ENCODE data around the gene SPRY1.

Gene SPRY1

GRCh38 chr4:123449780-123450179 is 53.2 kb downstream of the SPRY1 start:
- H3K4me3 ChIP-seq (replicated peaks; ENCODE audit: low read depth, low read length) = no peak overlapping the region
- DNase-seq (ENCODE audit: low read depth) = peak; percentile 25
- TF ChIP-seq CTCF (IDR thresholded peaks at IDR 0.05; ENCODE audit: low read length, missing control alignments) = no peak

DNA sequence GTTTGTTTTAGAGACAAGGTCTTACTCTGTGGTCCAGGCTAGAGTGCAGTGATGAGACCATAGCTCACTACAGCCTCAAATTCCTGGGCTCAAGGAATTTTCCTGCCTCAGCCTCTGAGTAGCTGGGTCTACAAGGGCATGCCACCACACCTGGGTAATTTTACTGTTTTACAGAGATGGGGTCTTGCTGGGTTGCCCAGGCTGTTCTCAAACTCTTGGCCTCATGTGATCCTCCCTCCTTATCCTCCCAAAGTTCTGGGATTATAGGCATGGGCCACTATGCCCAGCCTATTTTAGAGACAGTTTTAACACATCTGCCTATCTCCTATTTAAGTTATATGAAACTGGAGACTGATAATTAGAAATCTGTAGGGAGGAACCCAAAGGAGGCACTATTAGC is 53.8 kb downstream of the SPRY1 start:
- no peak for DNase-seq (ENCODE audit: low read depth)
- H3K4me3 ChIP-seq (replicated peaks; ENCODE audit: low read depth, low read length) = no peak overlapping the region
- no peak for TF ChIP-seq CTCF (IDR thresholded peaks at IDR 0.05; ENCODE audit: low read length, missing control alignments)

DNA sequence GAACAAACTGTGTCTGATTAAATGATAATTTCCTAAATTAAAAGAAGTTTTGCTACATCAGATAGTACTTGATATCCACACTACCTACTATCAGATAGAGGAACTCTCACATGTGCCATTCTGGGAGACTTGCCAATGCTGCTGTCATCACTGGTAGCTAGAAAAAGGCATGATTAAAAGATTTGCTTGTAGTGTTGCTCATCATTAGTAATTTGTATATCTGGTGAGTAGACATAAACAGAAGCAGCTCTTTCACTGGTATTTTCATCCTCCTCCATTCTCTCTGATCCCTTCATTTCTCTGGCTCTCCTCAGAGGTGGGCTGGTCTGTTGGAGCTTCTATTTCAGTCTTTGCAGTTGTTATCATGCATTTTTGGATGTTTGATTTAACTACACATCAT is 56.0 kb downstream of the SPRY1 start:
- no peak for TF ChIP-seq CTCF (IDR thresholded peaks at IDR 0.05; ENCODE audit: low read length, missing control alignments)
- no peak overlapping the region for H3K4me3 ChIP-seq (replicated peaks; ENCODE audit: low read depth, low read length)
- DNase-seq (ENCODE audit: low read depth) = peak; percentile 59

DNA sequence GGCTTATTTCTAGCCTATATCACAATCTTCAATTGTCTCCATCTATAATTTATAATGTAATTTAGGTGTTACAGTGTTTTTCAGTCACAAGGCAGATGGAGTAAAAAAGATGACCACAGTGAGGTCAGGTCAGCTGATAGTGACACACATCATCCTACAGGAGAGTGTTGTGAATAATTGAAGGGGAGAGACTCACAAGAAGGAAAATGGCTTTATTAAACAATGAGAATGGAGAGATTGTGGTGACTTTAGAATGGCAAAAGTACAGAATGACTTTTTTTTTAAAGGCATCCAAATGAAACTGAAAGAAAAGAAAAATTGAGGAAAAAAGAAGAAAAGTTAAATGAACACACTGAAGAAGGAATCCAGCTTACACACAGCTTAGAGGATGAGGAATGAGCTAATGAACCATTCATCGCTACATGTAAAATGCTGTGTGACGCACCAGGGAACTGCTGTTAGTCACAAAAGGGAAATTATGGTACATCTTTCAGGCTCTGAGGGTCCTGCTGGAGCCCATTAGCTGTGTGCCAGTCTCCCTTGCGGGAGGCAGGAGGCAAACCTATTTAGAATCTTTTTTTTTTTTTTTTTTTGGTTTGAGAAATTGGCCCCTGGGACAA is 56.6 kb downstream of the SPRY1 start:
- DNase-seq (ENCODE audit: low read depth) = no peak
- TF ChIP-seq CTCF (IDR thresholded peaks at IDR 0.05; ENCODE audit: low read length, missing control alignments) = no peak
- H3K4me3 ChIP-seq (replicated peaks; ENCODE audit: low read depth, low read length) = no peak overlapping the region

All from fibroblast of pulmonary artery (primary cell).